HL-60 (cell line): Measurements from ENCODE around the gene CRYBB3.

Experiments used
- CTCF ChIP-seq: IDR thresholded peaks from one replicate; pipeline ENCODE4 v1.5.1; 2011; ENCODE audit warnings: low read length, control low read depth, inconsistent platforms; ENCODE audit not compliant: insufficient read depth
- POLR2AphosphoS5 ChIP-seq: IDR thresholded peaks from 2 replicates; pipeline ENCODE4 v1.6.1; 2012; ENCODE audit warnings: low read depth
- REST ChIP-seq: IDR thresholded peaks from 2 replicates; pipeline ENCODE4 v1.6.1; 2012; ENCODE audit warnings: low read depth; ENCODE audit not compliant: insufficient replicate concordance

GRCh38 chr22:25172153-25172552 is 27.5 kb upstream of the CRYBB3 start:
- TF ChIP-seq CTCF (no peak), REST (no peak), POLR2AphosphoS5 (no peak)
